Loucy (cell line): ENCODE data around the gene SFT2D3.

Experiments
- H2AFZ ChIP-seq: fragments of 200-600 bp; sonication (generic); 2 replicates; pipeline ENCODE4 v1.6.0; 2016; ENCODE audit warnings: antibody characterized with exemption, mild to moderate bottlenecking, low read length, moderate library complexity
- H3F3A ChIP-seq: fragments of 200-600 bp; 2 replicates; pipeline ENCODE4 v1.6.0; 2016; ENCODE audit warnings: antibody characterized with exemption, low read depth, mild to moderate bottlenecking
- H3K27me3 ChIP-seq: fragments of 200-600 bp; sonication (generic); 2 replicates; pipeline ENCODE4 v1.6.1; 2014; ENCODE audit warnings: low read length, mild to moderate bottlenecking; ENCODE audit not compliant: insufficient read depth, poor library complexity, severe bottlenecking
- H3K36me3 ChIP-seq: fragments of 200-600 bp; sonication (generic); 2 replicates; pipeline ENCODE4 v1.6.1; 2016; ENCODE audit warnings: low read length; ENCODE audit not compliant: insufficient read depth
- H3K4me1 ChIP-seq: fragments of 200-600 bp; sonication (generic); 2 replicates; pipeline ENCODE4 v1.5.1; 2014; ENCODE audit warnings: low read length, mild to moderate bottlenecking; ENCODE audit not compliant: insufficient read depth, poor library complexity, severe bottlenecking
- H3K4me2 ChIP-seq: fragments of 200-600 bp; sonication (generic); 2 replicates; pipeline ENCODE4 v1.6.0; 2014; ENCODE audit warnings: antibody characterized with exemption, low read length, low read depth, mild to moderate bottlenecking; ENCODE audit not compliant: poor library complexity, severe bottlenecking
- H3K4me3 ChIP-seq: fragments of 200-600 bp; sonication (generic); 2 replicates; pipeline ENCODE4 v1.5.1; 2014; ENCODE audit warnings: low read length, mild to moderate bottlenecking, mixed read lengths; ENCODE audit not compliant: poor library complexity, severe bottlenecking
- H3K79me2 ChIP-seq: fragments of 200-600 bp; sonication (generic); 2 replicates; pipeline ENCODE4 v1.6.1; 2014; ENCODE audit warnings: low read length; ENCODE audit not compliant: insufficient read depth
- H3K9ac ChIP-seq: fragments of 200-600 bp; sonication (generic); 2 replicates; pipeline ENCODE4 v1.6.0; 2014; ENCODE audit warnings: mild to moderate bottlenecking, low read depth, low read length, moderate library complexity; ENCODE audit not compliant: poor library complexity, severe bottlenecking
- H3K9me2 ChIP-seq: fragments of 200-600 bp; sonication (generic); replicated peaks from 2 replicates; pipeline ENCODE4 v1.6.1; 2016; ENCODE audit warnings: low read depth, low read length, mixed read lengths
- H3K9me3 ChIP-seq: fragments of 200-600 bp; sonication (generic); 2 replicates; pipeline ENCODE4 v1.6.1; 2014; ENCODE audit warnings: mild to moderate bottlenecking, antibody characterized with exemption, low read length, low read depth; ENCODE audit not compliant: insufficient read depth
- H4K20me1 ChIP-seq: fragments of 200-600 bp; sonication (generic); 2 replicates; pipeline ENCODE4 v1.6.0; 2014; ENCODE audit warnings: antibody characterized with exemption, low read length, mild to moderate bottlenecking; ENCODE audit not compliant: insufficient read depth, poor library complexity, severe bottlenecking
- CTCF ChIP-seq: fragments of 200-600 bp; sonication (generic); conservative IDR thresholded peaks from 2 replicates; pipeline ENCODE4 v1.5.1; 2014; ENCODE audit warnings: mild to moderate bottlenecking, antibody characterized with exemption, low read length
- EZH2phosphoT487 ChIP-seq: fragments of 200-600 bp; IDR thresholded peaks from 2 replicates; pipeline ENCODE4 v1.6.1; 2018; ENCODE audit warnings: antibody characterized with exemption, mild to moderate bottlenecking, moderate library complexity, borderline replicate concordance

The SFT2D3 gene

GRCh38 chr2:127681288-127681804, 20.0 kb upstream of the SFT2D3 start:
- Histone ChIP-seq H3K4me2 (no peak overlapping the region), H3F3A (no peaks in the 10 kb centered on the region), H3K36me3 (no peaks in the 10 kb centered on the region), H4K20me1 (no peaks in the 10 kb centered on the region), H3K9me2 (no peaks in the 10 kb centered on the region), H3K4me1 (no peaks in the 10 kb centered on the region), H2AFZ (no peak overlapping the region), H3K9ac (no peak overlapping the region), H3K79me2 (no peaks in the 10 kb centered on the region), H3K4me3 (no peak overlapping the region), H3K9me3 (no peaks in the 10 kb centered on the region), H3K27me3 (no peaks in the 10 kb centered on the region)
- TF ChIP-seq CTCF (no peak), EZH2phosphoT487 (no peak)

- Histone ChIP-seq H3K27me3 (no peaks in the 10 kb centered on the region), H3K4me3 (no peak overlapping the region), H2AFZ (no peak overlapping the region), H3K4me1 (no peaks in the 10 kb centered on the region), H3F3A (no peaks in the 10 kb centered on the region), H3K9ac (no peak overlapping the region), H3K9me2 (no peaks in the 10 kb centered on the region), H3K9me3 (no peaks in the 10 kb centered on the region), H3K36me3 (no peaks in the 10 kb centered on the region), H3K4me2 (no peak overlapping the region), H4K20me1 (no peaks in the 10 kb centered on the region), H3K79me2 (no peaks in the 10 kb centered on the region)
- TF ChIP-seq EZH2phosphoT487, result no peak
- TF ChIP-seq CTCF, result no peak
Measured at GRCh38 chr2:127681976-127682857, 19.1 kb upstream of the SFT2D3 start.

GRCh38 chr2:127683056-127683455, 18.2 kb upstream of the SFT2D3 start:
- Histone ChIP-seq H3K79me2 (no peaks in the 10 kb centered on the region), H4K20me1 (no peaks in the 10 kb centered on the region), H3K9ac (no peak overlapping the region), H3K9me3 (no peaks in the 10 kb centered on the region), H3K4me1 (no peaks in the 10 kb centered on the region), H3K4me3 (no peak overlapping the region), H3K36me3 (no peaks in the 10 kb centered on the region), H3F3A (no peaks in the 10 kb centered on the region), H3K27me3 (no peaks in the 10 kb centered on the region), H2AFZ (no peak overlapping the region), H3K9me2 (no peaks in the 10 kb centered on the region), H3K4me2 (no peak overlapping the region)
- no peak for TF ChIP-seq EZH2phosphoT487
- TF ChIP-seq CTCF, result no peak
